AG04449 (cell line): Measurements from ENCODE around the gene FXR1.

Experiments used
- CTCF ChIA-PET: fragments of 350-600 bp; formaldehyde crosslinking; extraction: SDS; loops from one replicate; lab custom pipeline; 2021; ENCODE audit warnings: antibody characterized with exemption; lab: Yijun Ruan, JAX
- POLR2A ChIA-PET: fragments of 400-600, 350-600 bp; formaldehyde crosslinking; extraction: SDS; loops from one replicate; lab custom pipeline; 2020; ENCODE audit warnings: antibody characterized with exemption, inconsistent platforms; lab: Yijun Ruan, JAX
- DNase-seq: peaks from one replicate; pipeline ENCODE4 v3.0.0-alpha.2; 2010; ENCODE audit warnings: low read depth, low spot score
- H3K4me3 ChIP-seq: 2 replicates; pipeline ENCODE4 v1.5.1; 2011; ENCODE audit warnings: low read depth, mild to moderate bottlenecking, control low read depth, low read length
- TF ChIP-seq, protein P1 (sequence below): IDR thresholded peaks from one replicate; pipeline ENCODE4 v1.5.1; 2011; ENCODE audit warnings: mild to moderate bottlenecking, moderate library complexity, low read length, control low read depth, inconsistent platforms; ENCODE audit not compliant: insufficient read depth; ENCODE audit errors: missing control alignments

The FXR1 gene

DNA sequence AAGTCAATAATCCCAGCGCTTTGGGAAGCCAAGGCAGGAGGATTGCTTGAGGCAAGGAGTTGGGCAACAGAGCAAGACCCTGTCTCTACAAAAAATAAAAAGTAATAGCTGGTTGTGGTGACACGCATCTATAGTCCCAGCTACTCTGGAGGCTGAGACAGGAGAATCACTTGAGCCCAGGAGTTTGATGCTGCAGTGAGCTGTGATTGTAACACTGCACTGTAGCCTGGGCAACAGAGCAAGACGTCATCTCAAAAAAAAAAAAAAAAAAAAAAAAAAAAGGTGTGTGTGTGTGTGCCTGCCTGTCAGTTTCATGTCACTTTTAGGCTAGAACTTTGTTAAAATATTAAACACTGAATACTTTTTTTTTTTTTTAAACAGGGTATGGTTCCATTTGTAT lies 48.6 kb downstream of the FXR1 start:
- no peak overlapping the region for H3K4me3 ChIP-seq
- DNase-seq, result no peak
- POLR2A ChIA-PET, result no interaction called here
- CTCF ChIA-PET, result no interaction called here
- TF ChIP-seq, protein P1, sequence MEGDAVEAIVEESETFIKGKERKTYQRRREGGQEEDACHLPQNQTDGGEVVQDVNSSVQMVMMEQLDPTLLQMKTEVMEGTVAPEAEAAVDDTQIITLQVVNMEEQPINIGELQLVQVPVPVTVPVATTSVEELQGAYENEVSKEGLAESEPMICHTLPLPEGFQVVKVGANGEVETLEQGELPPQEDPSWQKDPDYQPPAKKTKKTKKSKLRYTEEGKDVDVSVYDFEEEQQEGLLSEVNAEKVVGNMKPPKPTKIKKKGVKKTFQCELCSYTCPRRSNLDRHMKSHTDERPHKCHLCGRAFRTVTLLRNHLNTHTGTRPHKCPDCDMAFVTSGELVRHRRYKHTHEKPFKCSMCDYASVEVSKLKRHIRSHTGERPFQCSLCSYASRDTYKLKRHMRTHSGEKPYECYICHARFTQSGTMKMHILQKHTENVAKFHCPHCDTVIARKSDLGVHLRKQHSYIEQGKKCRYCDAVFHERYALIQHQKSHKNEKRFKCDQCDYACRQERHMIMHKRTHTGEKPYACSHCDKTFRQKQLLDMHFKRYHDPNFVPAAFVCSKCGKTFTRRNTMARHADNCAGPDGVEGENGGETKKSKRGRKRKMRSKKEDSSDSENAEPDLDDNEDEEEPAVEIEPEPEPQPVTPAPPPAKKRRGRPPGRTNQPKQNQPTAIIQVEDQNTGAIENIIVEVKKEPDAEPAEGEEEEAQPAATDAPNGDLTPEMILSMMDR, result no peak

DNA sequence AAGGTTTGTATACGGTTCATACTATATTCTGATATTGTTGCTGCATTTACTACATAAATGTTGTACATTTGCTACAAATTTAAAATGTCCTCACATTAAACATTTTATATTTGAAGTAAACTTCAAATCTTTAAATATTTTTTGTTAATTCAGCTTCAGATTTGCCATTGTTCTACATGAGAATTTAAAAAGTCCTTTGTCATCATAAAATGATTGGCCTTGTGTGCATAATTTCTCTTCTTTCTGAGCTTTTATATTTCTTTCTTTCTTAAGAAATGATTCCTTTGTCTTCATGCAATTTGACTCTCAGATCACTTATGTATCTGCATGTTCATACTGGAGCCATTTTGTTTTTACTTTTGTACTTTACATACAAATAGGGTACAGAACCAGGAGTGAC lies 49.1 kb downstream of the FXR1 start:
- ChIA-PET CTCF (no interaction called here), POLR2A (no interaction called here)
- H3K4me3 ChIP-seq, result no peak overlapping the region
- TF ChIP-seq, protein P1, result no peak
- DNase-seq, result no peak

- no peak overlapping the region for H3K4me3 ChIP-seq
- TF ChIP-seq, protein P1, result no peak
- CTCF ChIA-PET, result interaction anchor here (1.0 kb wide), 1 partner anchor 52 kb away, joined by 3 read pairs; no protein-coding TSS in a partner anchor
- no peak for DNase-seq
- POLR2A ChIA-PET, result no interaction called here
Measured at GRCh38 chr3:180962530-180962929, 50.1 kb downstream of the FXR1 start.

GRCh38 chr3:180970931-180971330 lies 58.5 kb downstream of the FXR1 start:
- ChIA-PET POLR2A (no interaction called here), CTCF (no interaction called here)
- H3K4me3 ChIP-seq, result no peak overlapping the region
- TF ChIP-seq, protein P1, result no peak
- no peak for DNase-seq

DNA sequence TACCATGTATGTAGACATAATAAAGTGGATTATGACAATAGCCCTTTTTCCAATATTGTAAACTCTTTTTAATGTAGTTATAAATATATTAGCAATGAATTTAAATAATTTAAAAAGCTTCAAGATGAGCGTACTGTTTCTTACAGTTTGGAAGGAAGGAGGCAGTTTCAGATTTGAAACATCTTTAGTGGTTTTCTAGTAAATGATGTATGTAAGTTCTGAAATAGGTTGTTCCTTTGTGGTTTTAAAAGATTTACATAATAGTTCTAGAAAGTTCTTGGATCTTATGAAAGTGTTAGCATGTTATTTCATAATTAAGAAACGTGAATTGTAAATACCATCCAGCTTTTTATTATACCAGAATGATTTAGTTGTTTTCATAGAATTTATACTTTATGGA lies 61.1 kb downstream of the FXR1 start:
- TF ChIP-seq, protein P1, result no peak
- CTCF ChIA-PET, result no interaction called here
- POLR2A ChIA-PET, result no interaction called here

GRCh38 chr3:180974286-180974685 lies 61.8 kb downstream of the FXR1 start:
- TF ChIP-seq, protein P1, result no peak
- no peak for DNase-seq
- H3K4me3 ChIP-seq, result no peak overlapping the region
- CTCF ChIA-PET, result no interaction called here
- POLR2A ChIA-PET, result interaction anchor here (1.1 kb wide), 1 partner anchor 15 kb away, joined by 4 read pairs; the partner anchor contains the start of gene DNAJC19

More for the DNA sequence above, 61.1 kb downstream of the FXR1 start:
- H3K4me3 ChIP-seq, result no peak overlapping the region
- no peak for DNase-seq
